B cell (primary cell): Measurements from ENCODE around the gene SLC27A1.

Experiments
- CTCF ChIP-seq: fragments of 200-600 bp; IDR thresholded peaks from one replicate; pipeline ENCODE4 v1.8.0; 2022; ENCODE audit warnings: antibody characterized with exemption, mild to moderate bottlenecking
- EZH2 ChIP-seq: IDR thresholded peaks from 2 replicates; pipeline ENCODE4 v1.6.1; 2012; ENCODE audit warnings: borderline replicate concordance, low read depth, mild to moderate bottlenecking, moderate library complexity, low read length; ENCODE audit not compliant: insufficient read depth, poor library complexity, severe bottlenecking

DNA sequence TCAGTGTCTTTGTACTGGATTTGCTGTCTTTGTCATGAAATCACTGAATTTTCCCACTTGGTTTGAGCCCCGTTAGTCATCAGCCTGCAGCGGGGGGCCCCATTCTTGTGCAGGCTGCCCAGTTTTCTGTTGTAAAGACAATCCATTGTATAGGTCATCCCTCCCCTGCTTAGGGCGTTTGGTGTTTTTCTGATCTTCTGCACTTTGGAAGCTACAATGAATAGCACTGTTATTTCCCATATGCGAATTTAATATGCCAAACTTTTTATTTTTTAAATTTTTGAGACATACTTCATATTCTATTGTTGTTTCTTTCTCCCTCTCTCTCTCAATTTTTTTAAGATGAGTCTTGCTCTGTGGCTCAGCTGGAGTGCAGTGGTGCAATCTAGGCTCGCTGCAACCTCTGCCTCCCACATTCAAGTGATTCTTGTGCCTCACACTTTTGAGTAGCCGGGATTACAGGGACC is 9.0 kb downstream of the SLC27A1 start:
- TF ChIP-seq CTCF (no peak), EZH2 (no peak)
